ENCODE results near the gene GPATCH8. TPM values are rescaled to one million over a fixed set of nuclear protein-coding genes. Genes with fewer than 3 reads are reported as not detected.

Gene GPATCH8
- total RNA-seq, 1 donor from 2014 or later: 76.3 TPM

DNA sequence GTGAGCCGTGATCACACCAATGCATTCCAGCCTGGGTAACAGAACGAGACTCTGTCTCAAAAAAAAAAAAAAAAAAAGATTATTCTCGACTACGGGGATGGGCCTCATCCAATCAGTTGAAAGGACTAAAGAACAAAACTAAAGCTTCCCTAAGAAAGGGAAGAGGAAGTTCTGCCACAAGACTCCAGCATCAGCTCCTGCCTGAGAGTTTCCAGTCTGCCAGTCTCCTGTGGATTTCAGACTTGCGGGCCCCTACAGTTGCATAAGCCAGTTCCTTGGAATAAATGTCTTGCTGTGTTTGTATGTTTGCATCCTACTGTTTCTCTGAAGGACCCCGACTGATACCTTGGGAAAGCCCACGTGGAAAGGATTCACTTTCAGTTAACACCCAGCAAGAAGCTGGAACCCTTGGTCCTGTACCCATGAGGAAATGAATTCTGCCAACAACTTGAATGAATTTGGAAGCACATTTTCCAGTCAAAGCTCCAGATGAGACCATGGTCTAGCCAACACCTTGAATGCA is 27.8 kb upstream of the GPATCH8 start:
- Mint-ChIP-seq H3K9me3 (peaks cover 6% of the 10 kb centered on the region), H3K4me1 (peaks cover 10% of the 10 kb centered on the region), H3K36me3 (no peaks in the 10 kb centered on the region), H3K27me3 (ENCODE audit: low read depth) (no peaks in the 10 kb centered on the region), H3K27ac (no peak overlapping the region), H3K4me3 (no peak overlapping the region)
- TF ChIP-seq CTCF (IDR thresholded peaks at IDR 0.05; ENCODE audit: unreplicated experiment): no peak
- DNase-seq (ENCODE audit: low spot score in 2 of 2, unreplicated experiment in 2 of 2): no peak

DNA sequence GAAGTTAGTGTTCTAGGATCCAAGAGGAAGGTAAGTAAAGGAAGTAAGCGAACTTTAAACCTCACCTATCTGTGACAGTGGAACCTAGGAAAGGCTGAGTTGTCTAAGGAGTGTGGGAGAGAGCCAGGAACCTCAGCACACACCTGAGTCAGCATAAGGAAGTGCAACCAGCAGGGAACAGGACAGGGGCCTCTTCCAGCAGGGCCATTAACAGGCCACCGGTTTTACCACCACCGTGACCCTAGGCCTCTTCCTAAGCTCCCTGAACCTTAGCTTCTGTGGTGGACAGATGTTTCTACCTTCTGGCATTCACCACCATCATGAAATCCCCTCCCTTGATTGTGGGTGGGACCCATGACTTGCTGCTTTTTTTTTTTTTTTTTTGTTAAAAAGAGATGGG is 26.7 kb upstream of the GPATCH8 start:
- no peak overlapping the region for H3K27ac Mint-ChIP-seq
- H3K27me3 Mint-ChIP-seq (ENCODE audit: low read depth): no peaks in the 10 kb centered on the region
- peaks cover 7% of the 10 kb centered on the region for H3K4me1 Mint-ChIP-seq
- DNase-seq (ENCODE audit: low spot score in 2 of 2, unreplicated experiment in 2 of 2): no peak
- no peaks in the 10 kb centered on the region for H3K36me3 Mint-ChIP-seq
- H3K4me3 Mint-ChIP-seq: no peak overlapping the region
- H3K9me3 Mint-ChIP-seq: peaks cover 6% of the 10 kb centered on the region
- no peak for TF ChIP-seq CTCF (IDR thresholded peaks at IDR 0.05; ENCODE audit: unreplicated experiment)

- Mint-ChIP-seq H3K9me3 (peaks cover 6% of the 10 kb centered on the region), H3K27ac (no peak overlapping the region), H3K36me3 (no peaks in the 10 kb centered on the region)
These were observed 24.7 kb upstream of the GPATCH8 start for GRCh38 chr17:44527954-44528353.

GRCh38 chr17:44527102-44527501 is 23.9 kb upstream of the GPATCH8 start:
- TF ChIP-seq CTCF (IDR thresholded peaks at IDR 0.05; ENCODE audit: unreplicated experiment): no peak
- Mint-ChIP-seq H3K27ac (no peak overlapping the region), H3K9me3 (peaks cover 6% of the 10 kb centered on the region), H3K4me3 (no peak overlapping the region), H3K27me3 (ENCODE audit: low read depth) (no peaks in the 10 kb centered on the region), H3K4me1 (no peaks in the 10 kb centered on the region), H3K36me3 (no peaks in the 10 kb centered on the region)
- no peak for DNase-seq (ENCODE audit: low spot score in 2 of 2, unreplicated experiment in 2 of 2)

More at GRCh38 chr17:44527954-44528353, 24.7 kb upstream of the GPATCH8 start:
- DNase-seq (ENCODE audit: low spot score in 2 of 2, unreplicated experiment in 2 of 2): no peak
- H3K27me3 Mint-ChIP-seq (ENCODE audit: low read depth): no peaks in the 10 kb centered on the region
- no peak for TF ChIP-seq CTCF (IDR thresholded peaks at IDR 0.05; ENCODE audit: unreplicated experiment)
- H3K4me3 Mint-ChIP-seq: no peak overlapping the region
- H3K4me1 Mint-ChIP-seq: no peaks in the 10 kb centered on the region

DNA sequence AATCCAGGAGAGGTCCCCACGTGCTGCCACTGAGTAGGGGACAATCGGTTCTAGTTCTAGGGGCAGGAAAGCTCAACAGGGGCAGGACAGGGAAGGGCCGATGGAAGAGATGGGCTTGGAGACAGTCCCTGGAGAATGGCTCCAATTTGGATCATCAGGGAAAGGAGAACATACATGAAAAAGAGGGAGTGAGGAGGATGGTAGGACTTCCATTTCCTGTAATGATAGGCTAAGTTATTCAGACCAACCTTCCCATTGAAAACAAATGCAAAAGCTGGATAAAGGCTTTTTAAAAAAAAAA is 20.4 kb upstream of the GPATCH8 start:
- H3K4me3 Mint-ChIP-seq: no peak overlapping the region
- H3K4me1 Mint-ChIP-seq: no peaks in the 10 kb centered on the region
- H3K27me3 Mint-ChIP-seq (ENCODE audit: low read depth): peaks cover 4% of the 10 kb centered on the region
- TF ChIP-seq CTCF (IDR thresholded peaks at IDR 0.05; ENCODE audit: unreplicated experiment): no peak
- H3K36me3 Mint-ChIP-seq: no peaks in the 10 kb centered on the region
- no peak for DNase-seq (ENCODE audit: low spot score in 2 of 2, unreplicated experiment in 2 of 2)
- H3K27ac Mint-ChIP-seq: no peak overlapping the region
- peaks cover 6% of the 10 kb centered on the region for H3K9me3 Mint-ChIP-seq
